ENCODE data around the gene RIMKLA. TPM values are rescaled to one million over a fixed set of nuclear protein-coding genes. Genes with fewer than 3 reads are reported as not detected.
A peak's percentile ranks its signal among the peaks of the same experiment; 100 is the strongest.

The RIMKLA gene
- polyA plus RNA-seq, 4 donors, result under 0.01 to 0.63 (median 0.31) TPM

DNA sequence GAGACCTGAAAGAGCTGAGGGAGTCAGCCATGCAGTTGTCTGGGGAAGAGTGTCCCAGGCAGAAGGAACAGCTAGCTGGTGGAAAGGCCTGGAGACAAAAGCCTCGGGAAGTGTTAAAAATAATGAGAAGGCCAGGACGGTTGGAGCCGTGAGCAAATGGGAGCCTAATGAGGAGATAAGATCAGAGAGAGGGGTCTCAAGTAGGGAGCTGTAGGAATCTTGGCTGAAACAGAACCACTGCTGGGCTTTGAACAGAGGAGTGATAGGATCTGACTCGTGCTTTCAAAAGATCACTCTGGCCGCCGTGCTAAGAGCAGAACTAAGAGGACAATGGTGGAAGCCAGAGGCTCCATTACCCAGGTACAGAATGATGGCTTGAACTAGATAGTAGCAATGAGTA, 43.6 kb upstream of the RIMKLA start:
- no peaks in the 10 kb centered on the region for H3K36me3 ChIP-seq (ENCODE audit: control insufficient read depth in 3 of 3, insufficient read depth in 2 of 3, low read depth in 1 of 3, low read length in 3 of 3)

DNA sequence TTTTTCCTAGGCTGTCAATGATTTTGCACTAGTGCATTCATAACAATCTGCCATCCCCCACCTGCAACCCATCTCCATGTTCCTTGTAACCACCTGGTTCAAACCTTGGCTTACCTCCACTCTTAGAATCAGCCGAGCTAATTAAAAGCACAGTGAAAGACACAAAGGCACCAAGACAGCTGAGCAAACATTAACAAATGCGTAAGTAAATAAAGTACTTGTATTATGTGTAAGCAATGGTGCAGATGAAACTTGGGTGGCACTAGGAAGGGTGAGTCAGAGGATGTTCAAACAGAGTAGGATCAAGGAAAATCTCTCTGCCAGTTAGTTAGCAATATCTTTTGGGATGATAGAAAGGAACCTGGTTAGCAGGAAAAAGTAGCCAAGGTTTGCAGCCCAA, 40.5 kb upstream of the RIMKLA start:
- peaks cover 2 to 26% (median 13%) of the 10 kb centered on the region in 3 donors for H3K4me1 ChIP-seq (ENCODE audit: control insufficient read depth in 3 of 3, insufficient read depth in 2 of 3, low read depth in 1 of 3, low read length in 2 of 3)
- H3K27ac ChIP-seq (ENCODE audit: low read depth in 1 of 3, low read length in 2 of 3), result peak overlapping the region in 1 of 3 donors; percentile 23
- no peaks in the 10 kb centered on the region for H3K36me3 ChIP-seq (ENCODE audit: control insufficient read depth in 3 of 3, insufficient read depth in 2 of 3, low read depth in 1 of 3, low read length in 3 of 3)
- WGBS, 3 donors, result 15 to 44% (median 42%) methylated on average over 2 of the region's 2 CpGs
- FAIRE-seq (no peak), DNase-seq (peak; percentile 65 to 79)
- H3K27me3 ChIP-seq (ENCODE audit: control insufficient read depth in 3 of 3, insufficient read depth in 3 of 3, low read length in 3 of 3), result no peaks in the 10 kb centered on the region
- H3K9me3 ChIP-seq (ENCODE audit: control insufficient read depth in 2 of 2, insufficient read depth in 1 of 2, low read depth in 1 of 2, low read length in 1 of 2), result no peaks in the 10 kb centered on the region
- H3K4me3 ChIP-seq (ENCODE audit: low read depth in 1 of 3, low read length in 3 of 3), result no peak overlapping the region

More for the DNA sequence above, 43.6 kb upstream of the RIMKLA start:
- WGBS, 3 donors, result 76 to 94% (median 87%) methylated on average over 6 of the region's 6 CpGs
- Histone ChIP-seq H3K4me3 (ENCODE audit: low read depth in 1 of 3, low read length in 3 of 3) (no peak overlapping the region), H3K9me3 (ENCODE audit: control insufficient read depth in 2 of 2, insufficient read depth in 1 of 2, low read depth in 1 of 2, low read length in 1 of 2) (no peaks in the 10 kb centered on the region), H3K27ac (ENCODE audit: low read depth in 1 of 3, low read length in 2 of 3) (no peak overlapping the region), H3K4me1 (ENCODE audit: control insufficient read depth in 3 of 3, insufficient read depth in 2 of 3, low read depth in 1 of 3, low read length in 2 of 3) (peaks cover 2 to 33% (median 22%) of the 10 kb centered on the region in 3 donors), H3K27me3 (ENCODE audit: control insufficient read depth in 3 of 3, insufficient read depth in 3 of 3, low read length in 3 of 3) (no peaks in the 10 kb centered on the region)
- DNase-seq, result no peak
- FAIRE-seq, result no peak

DNA sequence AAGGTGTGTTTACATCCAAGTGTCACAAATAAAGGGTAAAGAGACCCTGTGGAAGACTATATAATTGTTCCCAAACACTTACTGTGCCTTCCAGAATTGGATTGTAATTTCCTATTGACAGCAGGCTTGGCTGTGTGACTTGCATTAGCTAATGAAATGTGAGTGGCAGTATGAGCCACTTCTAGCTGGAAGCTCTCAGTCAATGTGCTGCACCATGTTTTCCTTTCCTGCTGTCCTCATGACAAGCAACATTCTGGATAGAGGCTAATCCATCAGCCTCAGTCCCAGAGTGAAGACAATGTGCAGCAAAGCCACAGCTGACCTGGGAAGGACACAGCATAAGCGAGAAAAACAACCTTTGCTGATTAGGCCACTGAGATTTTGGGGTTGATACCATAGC, 39.7 kb upstream of the RIMKLA start:
- H3K4me3 ChIP-seq (ENCODE audit: low read depth in 1 of 3, low read length in 3 of 3), result no peak overlapping the region
- DNase-seq (no peak), FAIRE-seq (no peak)
- 77 to 96% (median 86%) methylated on average over 1 of the region's 1 CpG for WGBS, 3 donors
- peaks cover 2 to 25% (median 12%) of the 10 kb centered on the region in 3 donors for H3K4me1 ChIP-seq (ENCODE audit: control insufficient read depth in 3 of 3, insufficient read depth in 2 of 3, low read depth in 1 of 3, low read length in 2 of 3)
- H3K36me3 ChIP-seq (ENCODE audit: control insufficient read depth in 3 of 3, insufficient read depth in 2 of 3, low read depth in 1 of 3, low read length in 3 of 3), result no peaks in the 10 kb centered on the region
- H3K27me3 ChIP-seq (ENCODE audit: control insufficient read depth in 3 of 3, insufficient read depth in 3 of 3, low read length in 3 of 3), result no peaks in the 10 kb centered on the region
- no peaks in the 10 kb centered on the region for H3K9me3 ChIP-seq (ENCODE audit: control insufficient read depth in 2 of 2, insufficient read depth in 1 of 2, low read depth in 1 of 2, low read length in 1 of 2)
- peak overlapping the region in 1 of 3 donors; percentile 23 for H3K27ac ChIP-seq (ENCODE audit: low read depth in 1 of 3, low read length in 2 of 3)

DNA sequence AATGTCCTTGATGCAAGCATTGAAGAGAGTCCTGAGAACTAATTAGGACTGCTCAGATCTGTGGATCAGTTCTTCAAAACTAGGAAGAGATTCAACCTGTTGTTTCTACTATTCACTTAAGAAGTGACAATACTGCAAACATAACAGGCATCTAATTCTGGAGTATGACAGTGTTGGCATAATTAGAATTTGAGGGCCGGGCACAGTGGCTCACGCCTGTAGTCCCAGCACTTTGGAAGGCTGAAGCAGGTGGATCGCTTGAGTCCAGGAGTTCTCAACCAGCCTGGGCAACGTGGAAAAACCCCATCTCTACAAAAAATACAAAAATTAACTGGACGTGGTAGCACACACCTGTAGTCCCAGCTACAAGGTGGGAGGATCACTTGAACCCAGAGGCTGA, 37.5 kb upstream of the RIMKLA start:
- 67 to 76% (median 71%) methylated on average over 5 of the region's 5 CpGs for WGBS, 3 donors
- FAIRE-seq, result no peak
- no peak overlapping the region for H3K27ac ChIP-seq (ENCODE audit: low read depth in 1 of 3, low read length in 2 of 3)
- H3K4me1 ChIP-seq (ENCODE audit: control insufficient read depth in 3 of 3, insufficient read depth in 2 of 3, low read depth in 1 of 3, low read length in 2 of 3), result peaks cover 0 to 9% (median 5%) of the 10 kb centered on the region in 3 donors
- H3K9me3 ChIP-seq (ENCODE audit: control insufficient read depth in 2 of 2, insufficient read depth in 1 of 2, low read depth in 1 of 2, low read length in 1 of 2), result no peaks in the 10 kb centered on the region
- no peak for DNase-seq
- no peak overlapping the region for H3K4me3 ChIP-seq (ENCODE audit: low read depth in 1 of 3, low read length in 3 of 3)
- H3K36me3 ChIP-seq (ENCODE audit: control insufficient read depth in 3 of 3, insufficient read depth in 2 of 3, low read depth in 1 of 3, low read length in 3 of 3), result no peaks in the 10 kb centered on the region
- no peaks in the 10 kb centered on the region for H3K27me3 ChIP-seq (ENCODE audit: control insufficient read depth in 3 of 3, insufficient read depth in 3 of 3, low read length in 3 of 3)

DNA sequence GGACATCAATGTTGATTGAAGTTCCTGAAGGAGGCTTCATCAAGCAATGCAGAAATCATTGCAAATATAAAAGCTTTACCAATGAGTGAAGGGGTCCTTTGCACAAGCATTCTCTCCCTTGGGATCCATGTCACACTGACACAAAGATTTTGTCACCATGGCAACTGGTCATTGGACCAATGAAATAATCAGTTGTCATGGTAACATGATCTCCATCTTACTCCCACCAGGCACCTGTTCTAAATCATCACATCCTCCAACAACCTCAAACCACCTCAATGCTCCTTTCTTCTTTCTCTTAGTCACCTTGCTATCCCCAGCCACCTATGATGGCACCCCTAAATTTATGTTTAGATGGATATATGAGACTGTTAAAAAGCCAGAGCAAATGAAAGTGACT, 32.1 kb upstream of the RIMKLA start:
- no peak overlapping the region for H3K27ac ChIP-seq (ENCODE audit: low read depth in 1 of 3, low read length in 2 of 3)
- no peaks in the 10 kb centered on the region for H3K4me1 ChIP-seq (ENCODE audit: control insufficient read depth in 3 of 3, insufficient read depth in 2 of 3, low read depth in 1 of 3, low read length in 2 of 3)
- H3K36me3 ChIP-seq (ENCODE audit: control insufficient read depth in 3 of 3, insufficient read depth in 2 of 3, low read depth in 1 of 3, low read length in 3 of 3), result no peaks in the 10 kb centered on the region
- peaks cover 0 to 3% (median 0%) of the 10 kb centered on the region in 3 donors for H3K27me3 ChIP-seq (ENCODE audit: control insufficient read depth in 3 of 3, insufficient read depth in 3 of 3, low read length in 3 of 3)
- no peaks in the 10 kb centered on the region for H3K9me3 ChIP-seq (ENCODE audit: control insufficient read depth in 2 of 2, insufficient read depth in 1 of 2, low read depth in 1 of 2, low read length in 1 of 2)
- no peak for DNase-seq
- no peak for FAIRE-seq
- H3K4me3 ChIP-seq (ENCODE audit: low read depth in 1 of 3, low read length in 3 of 3), result no peak overlapping the region

DNA sequence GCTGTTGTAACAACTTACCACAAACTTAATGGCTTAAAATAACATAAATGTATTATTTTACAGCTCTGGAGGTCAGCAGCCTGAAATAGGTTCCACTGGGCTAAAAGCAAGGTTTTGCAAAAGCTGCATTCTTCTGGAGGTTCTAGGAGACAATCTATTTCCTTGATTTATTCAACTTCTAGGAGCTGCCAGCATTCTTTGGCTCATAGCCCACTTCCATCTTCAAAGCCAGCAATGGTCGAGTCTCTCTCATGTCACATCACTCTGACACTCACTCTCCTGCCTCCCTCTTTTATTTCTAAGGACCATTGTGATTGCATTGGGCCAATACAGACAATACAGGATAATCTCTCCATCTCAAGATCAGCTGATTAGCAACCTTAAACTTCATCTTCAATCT, 30.5 kb upstream of the RIMKLA start:
- 3 to 12% (median 8%) methylated on average over 1 of the region's 1 CpG for WGBS, 3 donors
- Histone ChIP-seq H3K27ac (ENCODE audit: low read depth in 1 of 3, low read length in 2 of 3) (no peak overlapping the region), H3K27me3 (ENCODE audit: control insufficient read depth in 3 of 3, insufficient read depth in 3 of 3, low read length in 3 of 3) (peaks cover 0 to 3% (median 0%) of the 10 kb centered on the region in 3 donors), H3K9me3 (ENCODE audit: control insufficient read depth in 2 of 2, insufficient read depth in 1 of 2, low read depth in 1 of 2, low read length in 1 of 2) (no peaks in the 10 kb centered on the region), H3K4me1 (ENCODE audit: control insufficient read depth in 3 of 3, insufficient read depth in 2 of 3, low read depth in 1 of 3, low read length in 2 of 3) (no peaks in the 10 kb centered on the region), H3K4me3 (ENCODE audit: low read depth in 1 of 3, low read length in 3 of 3) (no peak overlapping the region), H3K36me3 (ENCODE audit: control insufficient read depth in 3 of 3, insufficient read depth in 2 of 3, low read depth in 1 of 3, low read length in 3 of 3) (no peaks in the 10 kb centered on the region)
- FAIRE-seq (no peak), DNase-seq (no peak)

DNA sequence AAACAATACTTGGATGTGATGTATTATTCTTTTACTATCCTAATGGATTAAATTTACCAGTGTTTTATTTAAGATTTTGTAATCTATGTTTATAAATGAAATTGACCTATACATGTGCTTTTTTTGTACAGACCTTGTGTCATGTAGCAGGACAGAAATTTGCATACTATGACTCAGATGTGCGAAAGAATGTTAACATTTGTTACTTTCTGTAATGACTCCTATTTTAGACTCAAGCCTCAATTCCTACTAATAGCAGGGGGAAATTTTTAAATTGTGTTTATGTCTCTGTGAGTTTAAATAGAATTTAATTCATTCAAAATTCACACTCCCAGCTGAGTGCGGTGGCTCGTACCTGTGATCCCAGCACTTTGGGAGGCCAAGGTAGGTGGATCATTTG, 21.8 kb upstream of the RIMKLA start:
- DNase-seq (no peak), FAIRE-seq (no peak)
- 79 to 92% (median 88%) methylated on average over 3 of the region's 3 CpGs for WGBS, 3 donors

DNA sequence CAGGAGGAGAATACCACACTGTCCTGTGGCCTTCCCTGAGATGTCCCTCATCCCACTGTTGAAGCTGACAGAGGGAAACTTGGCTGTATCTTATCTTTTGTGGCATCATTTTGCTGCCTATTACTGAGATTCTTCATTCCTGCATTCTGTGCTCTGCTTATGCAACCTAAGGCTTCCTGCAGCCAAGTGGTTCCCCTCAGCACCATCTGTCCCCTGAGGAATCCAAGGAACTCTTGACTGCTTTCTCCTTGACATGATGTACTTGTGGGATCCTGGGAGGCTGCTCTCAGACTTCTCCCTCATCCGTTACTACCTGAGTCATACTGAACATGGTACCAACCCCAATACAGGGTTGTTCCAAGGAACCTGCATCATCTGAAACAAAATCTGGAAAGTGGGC, 21.1 kb upstream of the RIMKLA start:
- no peak overlapping the region for H3K4me3 ChIP-seq (ENCODE audit: low read depth in 1 of 3, low read length in 3 of 3)
- WGBS, 3 donors, result 81 to 85% (median 83%) methylated on average over 1 of the region's 1 CpG
- no peaks in the 10 kb centered on the region for H3K36me3 ChIP-seq (ENCODE audit: control insufficient read depth in 3 of 3, insufficient read depth in 2 of 3, low read depth in 1 of 3, low read length in 3 of 3)
- no peaks in the 10 kb centered on the region for H3K4me1 ChIP-seq (ENCODE audit: control insufficient read depth in 3 of 3, insufficient read depth in 2 of 3, low read depth in 1 of 3, low read length in 2 of 3)
- no peaks in the 10 kb centered on the region for H3K9me3 ChIP-seq (ENCODE audit: control insufficient read depth in 2 of 2, insufficient read depth in 1 of 2, low read depth in 1 of 2, low read length in 1 of 2)
- FAIRE-seq, result no peak
- no peaks in the 10 kb centered on the region for H3K27me3 ChIP-seq (ENCODE audit: control insufficient read depth in 3 of 3, insufficient read depth in 3 of 3, low read length in 3 of 3)
- no peak overlapping the region for H3K27ac ChIP-seq (ENCODE audit: low read depth in 1 of 3, low read length in 2 of 3)
- no peak for DNase-seq

More for the DNA sequence above, 21.8 kb upstream of the RIMKLA start:
- Histone ChIP-seq H3K27ac (ENCODE audit: low read depth in 1 of 3, low read length in 2 of 3) (no peak overlapping the region), H3K27me3 (ENCODE audit: control insufficient read depth in 3 of 3, insufficient read depth in 3 of 3, low read length in 3 of 3) (no peaks in the 10 kb centered on the region), H3K9me3 (ENCODE audit: control insufficient read depth in 2 of 2, insufficient read depth in 1 of 2, low read depth in 1 of 2, low read length in 1 of 2) (no peaks in the 10 kb centered on the region), H3K36me3 (ENCODE audit: control insufficient read depth in 3 of 3, insufficient read depth in 2 of 3, low read depth in 1 of 3, low read length in 3 of 3) (no peaks in the 10 kb centered on the region), H3K4me3 (ENCODE audit: low read depth in 1 of 3, low read length in 3 of 3) (no peak overlapping the region), H3K4me1 (ENCODE audit: control insufficient read depth in 3 of 3, insufficient read depth in 2 of 3, low read depth in 1 of 3, low read length in 2 of 3) (no peaks in the 10 kb centered on the region)

DNA sequence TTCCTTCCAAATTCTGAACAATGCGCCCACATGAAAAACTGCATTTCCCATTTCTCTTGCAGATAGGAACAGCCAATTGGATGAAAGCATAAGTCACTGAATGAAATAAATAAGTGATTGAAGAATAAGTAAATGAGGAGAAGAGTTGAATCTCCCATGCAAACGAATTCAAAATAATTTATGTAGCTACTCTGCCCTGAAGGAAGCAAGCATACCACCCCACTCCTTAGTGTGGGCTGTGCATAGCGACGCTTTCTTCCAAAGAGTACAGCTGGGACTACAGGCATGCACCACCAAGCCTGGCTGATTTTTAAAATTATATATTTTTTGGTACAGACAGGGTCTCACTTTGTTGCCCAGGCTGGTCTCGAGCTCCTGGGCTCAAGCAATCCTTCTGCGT, 16.5 kb upstream of the RIMKLA start:
- H3K36me3 ChIP-seq (ENCODE audit: control insufficient read depth in 3 of 3, insufficient read depth in 2 of 3, low read depth in 1 of 3, low read length in 3 of 3), result no peaks in the 10 kb centered on the region
- FAIRE-seq, result no peak
- H3K4me3 ChIP-seq (ENCODE audit: low read depth in 1 of 3, low read length in 3 of 3), result no peak overlapping the region
- H3K27ac ChIP-seq (ENCODE audit: low read depth in 1 of 3, low read length in 2 of 3), result no peak overlapping the region
- 81 to 88% (median 87%) methylated on average over 6 of the region's 6 CpGs for WGBS, 3 donors
- no peak for DNase-seq
- peaks cover 0 to 9% (median 2%) of the 10 kb centered on the region in 3 donors for H3K4me1 ChIP-seq (ENCODE audit: control insufficient read depth in 3 of 3, insufficient read depth in 2 of 3, low read depth in 1 of 3, low read length in 2 of 3)
- H3K27me3 ChIP-seq (ENCODE audit: control insufficient read depth in 3 of 3, insufficient read depth in 3 of 3, low read length in 3 of 3), result no peaks in the 10 kb centered on the region
- H3K9me3 ChIP-seq (ENCODE audit: control insufficient read depth in 2 of 2, insufficient read depth in 1 of 2, low read depth in 1 of 2, low read length in 1 of 2), result no peaks in the 10 kb centered on the region
